PC-9 (cell line): ENCODE results near the gene E4F1.

Experiments used
- EZH2 ChIP-seq: fragments of 200-600 bp; sonication (generic); IDR thresholded peaks from 2 replicates; pipeline ENCODE4 v1.8.0; 2017; ENCODE audit warnings: antibody characterized with exemption, low read depth
- TF ChIP-seq, protein P1 (sequence below): fragments of 200-600 bp; sonication (generic); conservative IDR thresholded peaks from 2 replicates; pipeline ENCODE4 v1.6.1; 2017; ENCODE audit warnings: mixed run types, antibody characterized with exemption, mild to moderate bottlenecking, moderate library complexity

DNA sequence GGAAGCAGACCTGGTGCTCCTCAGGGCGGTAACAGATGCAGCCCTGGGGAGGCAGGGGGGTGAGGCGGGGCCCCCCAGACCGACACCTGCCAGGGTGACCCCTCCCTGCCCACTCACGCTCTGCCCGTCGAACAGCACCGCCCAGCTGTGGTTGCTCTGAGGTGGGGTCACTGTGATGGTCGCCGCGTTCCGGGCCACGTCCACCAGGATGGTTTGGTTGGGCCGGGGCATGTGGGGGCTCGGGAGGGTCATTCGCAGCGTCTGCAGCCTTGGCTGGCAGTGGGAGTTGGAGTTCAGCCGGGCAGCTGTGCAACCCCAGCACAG is 13.4 kb upstream of the E4F1 start:
- TF ChIP-seq, protein P1, sequence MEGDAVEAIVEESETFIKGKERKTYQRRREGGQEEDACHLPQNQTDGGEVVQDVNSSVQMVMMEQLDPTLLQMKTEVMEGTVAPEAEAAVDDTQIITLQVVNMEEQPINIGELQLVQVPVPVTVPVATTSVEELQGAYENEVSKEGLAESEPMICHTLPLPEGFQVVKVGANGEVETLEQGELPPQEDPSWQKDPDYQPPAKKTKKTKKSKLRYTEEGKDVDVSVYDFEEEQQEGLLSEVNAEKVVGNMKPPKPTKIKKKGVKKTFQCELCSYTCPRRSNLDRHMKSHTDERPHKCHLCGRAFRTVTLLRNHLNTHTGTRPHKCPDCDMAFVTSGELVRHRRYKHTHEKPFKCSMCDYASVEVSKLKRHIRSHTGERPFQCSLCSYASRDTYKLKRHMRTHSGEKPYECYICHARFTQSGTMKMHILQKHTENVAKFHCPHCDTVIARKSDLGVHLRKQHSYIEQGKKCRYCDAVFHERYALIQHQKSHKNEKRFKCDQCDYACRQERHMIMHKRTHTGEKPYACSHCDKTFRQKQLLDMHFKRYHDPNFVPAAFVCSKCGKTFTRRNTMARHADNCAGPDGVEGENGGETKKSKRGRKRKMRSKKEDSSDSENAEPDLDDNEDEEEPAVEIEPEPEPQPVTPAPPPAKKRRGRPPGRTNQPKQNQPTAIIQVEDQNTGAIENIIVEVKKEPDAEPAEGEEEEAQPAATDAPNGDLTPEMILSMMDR: no peak
- no peak for TF ChIP-seq EZH2
